ENCODE results near the gene ACBD4.

Gene ACBD4

GRCh38 chr17:45136846-45137560 is 1.5 kb downstream of the ACBD4 start:
- DNase-seq (ENCODE audit: low spot score), result no peak

- no peak for DNase-seq (ENCODE audit: low spot score)
Observed at GRCh38 chr17:45137561-45138305, 2.2 kb downstream of the ACBD4 start.

- no peak for DNase-seq (ENCODE audit: low spot score)
Observed at GRCh38 chr17:45138911-45139532, 3.5 kb downstream of the ACBD4 start.

- DNase-seq (ENCODE audit: low spot score), result no peak
Observed at GRCh38 chr17:45139533-45139920, 4.0 kb downstream of the ACBD4 start.

- no peak for DNase-seq (ENCODE audit: low spot score)
Observed at GRCh38 chr17:45143094-45143670, 7.7 kb downstream of the ACBD4 start.

- no peak for DNase-seq (ENCODE audit: low spot score)
Observed at GRCh38 chr17:45143767-45144198, 8.3 kb downstream of the ACBD4 start.

- no peak for DNase-seq (ENCODE audit: low spot score)
Observed at GRCh38 chr17:45144199-45145034, 8.9 kb downstream of the ACBD4 start.

- no peak for DNase-seq (ENCODE audit: low spot score)
Observed at GRCh38 chr17:45145035-45145389, 9.5 kb downstream of the ACBD4 start.

- DNase-seq (ENCODE audit: low spot score), result no peak
Observed at GRCh38 chr17:45146166-45146565, 10.7 kb downstream of the ACBD4 start.

- no peak for DNase-seq (ENCODE audit: low spot score)
Observed at GRCh38 chr17:45146592-45146889, 11.1 kb downstream of the ACBD4 start.

- no peak for DNase-seq (ENCODE audit: low spot score)
Observed at GRCh38 chr17:45146890-45147580, 11.5 kb downstream of the ACBD4 start.

- DNase-seq (ENCODE audit: low spot score), result peak; percentile 86
Observed at GRCh38 chr17:45147581-45148182, 12.2 kb downstream of the ACBD4 start.

- peak; percentile 99 for DNase-seq (ENCODE audit: low spot score)
Observed at GRCh38 chr17:45148183-45149036, 12.9 kb downstream of the ACBD4 start, which contains the start of gene HEXIM1. Gene HEXIM1 (plus strand): TSS chr17:45148475. CDS start chr17:45149191, 716 bp downstream.

- DNase-seq (ENCODE audit: low spot score), result peak; percentile 72
Observed at GRCh38 chr17:45149037-45149668, 13.7 kb downstream of the ACBD4 start.

GRCh38 chr17:45149669-45150664 is 14.5 kb downstream of the ACBD4 start:
- DNase-seq (ENCODE audit: low spot score), result peak; percentile 24

- DNase-seq (ENCODE audit: low spot score), result no peak
Observed at GRCh38 chr17:45150911-45151809, 15.7 kb downstream of the ACBD4 start.

- no peak for DNase-seq (ENCODE audit: low spot score)
Observed at GRCh38 chr17:45155029-45155428, 19.5 kb downstream of the ACBD4 start.
